Neural progenitor cell (in vitro differentiated cells): ENCODE data around the gene FFAR2. TPM values are rescaled to one million over a fixed set of nuclear protein-coding genes. Genes with fewer than 3 reads are reported as not detected.
"Not testable (repeated sequence)": the region's sequence is repeated elsewhere in the genome, so short reads cannot be mapped to it uniquely, and the experiment has no call there.

ENCODE experiments used
- DNase-seq: peaks from one replicate; pipeline ENCODE4 v3.0.0-alpha.2; 2016; ENCODE audit warnings: low spot score
- H2AFZ ChIP-seq: fragments of 200-600 bp; sonication (generic); replicated peaks from 2 replicates; pipeline ENCODE4 v1.6.1; 2016; ENCODE audit warnings: antibody characterized with exemption
- H3F3A ChIP-seq: fragments of 200-600 bp; sonication (generic); 2 replicates; pipeline ENCODE4 v1.6.1; 2016; ENCODE audit warnings: antibody characterized with exemption, low read depth
- H3K27ac ChIP-seq: fragments of 200-600 bp; sonication (generic); 2 replicates; pipeline ENCODE4 v1.5.1; 2016; ENCODE audit warnings: mild to moderate bottlenecking
- H3K27me3 ChIP-seq: fragments of 200-600 bp; sonication (generic); 2 replicates; pipeline ENCODE4 v1.6.1; 2016; ENCODE audit warnings: mild to moderate bottlenecking, moderate library complexity
- H3K36me3 ChIP-seq: fragments of 200-600 bp; sonication (generic); 2 replicates; pipeline ENCODE4 v1.5.1; 2016
- H3K4me1 ChIP-seq: fragments of 200-600 bp; sonication (generic); 2 replicates; pipeline ENCODE4 v1.6.1; 2016; ENCODE audit warnings: mixed run types
- H3K4me2 ChIP-seq: fragments of 200-600 bp; sonication (generic); 2 replicates; pipeline ENCODE4 v1.6.1; 2016
- H3K4me3 ChIP-seq: fragments of 200-600 bp; sonication (generic); 2 replicates; pipeline ENCODE4 v1.5.1; 2016
- H3K79me2 ChIP-seq: fragments of 200-600 bp; sonication (generic); 2 replicates; pipeline ENCODE4 v1.6.1; 2016; ENCODE audit warnings: low read depth
- H3K9ac ChIP-seq: fragments of 200-600 bp; sonication (generic); 2 replicates; pipeline ENCODE4 v1.6.1; 2016
- H3K9me3 ChIP-seq: fragments of 200-600 bp; sonication (generic); 2 replicates; pipeline ENCODE4 v1.5.1; 2016; ENCODE audit warnings: low read depth
- H4K20me1 ChIP-seq: fragments of 200-600 bp; sonication (generic); 2 replicates; pipeline ENCODE4 v1.6.1; 2016; ENCODE audit warnings: low read depth
- H3K27ac Mint-ChIP-seq: 3 replicates; pipeline ENCODE4 v1.8.0; 2021; ENCODE audit warnings: mixed read lengths
- H3K27me3 Mint-ChIP-seq: 2 replicates; pipeline ENCODE4 v1.8.0; 2022; ENCODE audit warnings: low read depth, mild to moderate bottlenecking, inconsistent platforms, moderate library complexity, mixed read lengths; ENCODE audit not compliant: insufficient read depth
- H3K36me3 Mint-ChIP-seq: 3 replicates; pipeline ENCODE4 v1.8.0; 2021; ENCODE audit warnings: mixed read lengths
- H3K4me1 Mint-ChIP-seq: 3 replicates; pipeline ENCODE4 v1.8.0; 2021; ENCODE audit warnings: mixed read lengths
- H3K4me3 Mint-ChIP-seq: 3 replicates; pipeline ENCODE4 v1.8.0; 2021; ENCODE audit warnings: mild to moderate bottlenecking, moderate library complexity, mixed read lengths
- H3K9me3 Mint-ChIP-seq: 3 replicates; pipeline ENCODE4 v1.8.0; 2020; ENCODE audit warnings: mixed read lengths
- CTCF ChIP-seq: fragments of 200-600 bp; sonication (generic); IDR thresholded peaks from 2 replicates; pipeline ENCODE4 v1.5.1; 2017; ENCODE audit warnings: antibody characterized with exemption, mild to moderate bottlenecking
- EZH2 ChIP-seq: fragments of 200-600 bp; sonication (generic); IDR thresholded peaks from 2 replicates; pipeline ENCODE4 v1.6.1; 2017; ENCODE audit warnings: antibody characterized with exemption, mild to moderate bottlenecking, moderate library complexity
- EZH2phosphoT487 ChIP-seq: fragments of 200-600 bp; sonication (generic); IDR thresholded peaks from 2 replicates; pipeline ENCODE4 v1.6.1; 2017; ENCODE audit warnings: antibody characterized with exemption
- total RNA-seq: library from RNA; depleted of rRNA; stranded (reverse); fragments of >200 nt; gene quantifications from 2 replicates; pipeline ENCODE4 v1.2.3, GENCODE V29; 2015; ENCODE audit warnings: low replicate concordance

FFAR2 gene
- total RNA-seq, 1 donor from 2014 or later, result not detected

GRCh38 chr19:35419046-35419445 is 29.0 kb upstream of the FFAR2 start:
- no peaks in the 10 kb centered on the region for H4K20me1 ChIP-seq
- peaks cover 12% of the 10 kb centered on the region for H3K27me3 ChIP-seq
- H3K9me3 ChIP-seq, result no peaks in the 10 kb centered on the region
- no peak overlapping the region for H3K4me3 ChIP-seq
- H3K4me1 ChIP-seq, result no peaks in the 10 kb centered on the region
- no peak overlapping the region for H3K9ac ChIP-seq
- no peak overlapping the region for H3K4me2 ChIP-seq
- H3K36me3 ChIP-seq, result no peaks in the 10 kb centered on the region
- H3K9me3 Mint-ChIP-seq, result no peaks in the 10 kb centered on the region
- H3K4me3 Mint-ChIP-seq, result no peak overlapping the region
- H3K79me2 ChIP-seq, result no peaks in the 10 kb centered on the region
- no peaks in the 10 kb centered on the region for H3K36me3 Mint-ChIP-seq
- no peak overlapping the region for H2AFZ ChIP-seq
- H3K27ac Mint-ChIP-seq, result no peak overlapping the region
- no peak for TF ChIP-seq EZH2
- TF ChIP-seq EZH2phosphoT487, result no peak
- TF ChIP-seq CTCF, result no peak
- no peaks in the 10 kb centered on the region for H3K4me1 Mint-ChIP-seq
- peaks cover 9% of the 10 kb centered on the region for H3K27me3 Mint-ChIP-seq
- no peaks in the 10 kb centered on the region for H3F3A ChIP-seq
- no peak overlapping the region for H3K27ac ChIP-seq
- DNase-seq, result no peak

- H3K4me3 Mint-ChIP-seq, result no peak overlapping the region
- no peaks in the 10 kb centered on the region for H3K36me3 Mint-ChIP-seq
- no peaks in the 10 kb centered on the region for H4K20me1 ChIP-seq
- no peaks in the 10 kb centered on the region for H3K36me3 ChIP-seq
- H3K9ac ChIP-seq, result no peak overlapping the region
- H3F3A ChIP-seq, result no peaks in the 10 kb centered on the region
- H3K9me3 ChIP-seq, result no peaks in the 10 kb centered on the region
- H3K4me2 ChIP-seq, result no peak overlapping the region
- no peak overlapping the region for H3K4me3 ChIP-seq
- DNase-seq, result no peak
- H3K79me2 ChIP-seq, result no peaks in the 10 kb centered on the region
- no peaks in the 10 kb centered on the region for H3K4me1 ChIP-seq
- peaks cover 14% of the 10 kb centered on the region for H3K27me3 Mint-ChIP-seq
- H2AFZ ChIP-seq, result no peak overlapping the region
- no peak for TF ChIP-seq EZH2
- TF ChIP-seq EZH2phosphoT487, result no peak
- TF ChIP-seq CTCF, result no peak
- peaks cover 12% of the 10 kb centered on the region for H3K27me3 ChIP-seq
- no peak overlapping the region for H3K27ac Mint-ChIP-seq
- H3K9me3 Mint-ChIP-seq, result no peaks in the 10 kb centered on the region
- H3K27ac ChIP-seq, result no peak overlapping the region
- H3K4me1 Mint-ChIP-seq, result no peaks in the 10 kb centered on the region
Measured at GRCh38 chr19:35419805-35420204, 28.3 kb upstream of the FFAR2 start.

GRCh38 chr19:35421362-35421761 is 26.7 kb upstream of the FFAR2 start:
- no peak overlapping the region for H3K4me2 ChIP-seq
- H3K4me1 Mint-ChIP-seq, result no peaks in the 10 kb centered on the region
- no peak overlapping the region for H2AFZ ChIP-seq
- no peak overlapping the region for H3K4me3 ChIP-seq
- H3K27ac Mint-ChIP-seq, result no peak overlapping the region
- H4K20me1 ChIP-seq, result no peaks in the 10 kb centered on the region
- no peaks in the 10 kb centered on the region for H3K79me2 ChIP-seq
- H3K9me3 ChIP-seq, result no peaks in the 10 kb centered on the region
- no peak overlapping the region for H3K27ac ChIP-seq
- no peak for DNase-seq
- no peaks in the 10 kb centered on the region for H3K9me3 Mint-ChIP-seq
- no peak overlapping the region for H3K4me3 Mint-ChIP-seq
- no peaks in the 10 kb centered on the region for H3F3A ChIP-seq
- no peak overlapping the region for H3K9ac ChIP-seq
- TF ChIP-seq EZH2phosphoT487, result no peak
- TF ChIP-seq CTCF, result no peak
- no peak for TF ChIP-seq EZH2
- H3K36me3 Mint-ChIP-seq, result no peaks in the 10 kb centered on the region
- H3K27me3 Mint-ChIP-seq, result peaks cover 14% of the 10 kb centered on the region
- H3K27me3 ChIP-seq, result peaks cover 7% of the 10 kb centered on the region
- H3K36me3 ChIP-seq, result no peaks in the 10 kb centered on the region
- no peaks in the 10 kb centered on the region for H3K4me1 ChIP-seq

GRCh38 chr19:35423406-35423805 is 24.7 kb upstream of the FFAR2 start:
- H3K79me2 ChIP-seq, H3K4me1 Mint-ChIP-seq, H2AFZ ChIP-seq, H3K27me3 Mint-ChIP-seq, H3K27ac ChIP-seq, H3K36me3 Mint-ChIP-seq, H3K9me3 ChIP-seq, H3F3A ChIP-seq, H3K4me3 Mint-ChIP-seq, H3K4me1 ChIP-seq, H3K9ac ChIP-seq, H4K20me1 ChIP-seq, DNase-seq, H3K36me3 ChIP-seq, H3K27ac Mint-ChIP-seq, H3K4me2 ChIP-seq, H3K4me3 ChIP-seq, H3K9me3 Mint-ChIP-seq, H3K27me3 ChIP-seq: not testable (repeated sequence)
